H9 (cell line): ENCODE data around the gene CIB4. TPM values are rescaled to one million over a fixed set of nuclear protein-coding genes. Genes with fewer than 3 reads are reported as not detected.

Source experiments
- DNase-seq: peaks from one replicate; pipeline ENCODE4 v3.0.0-alpha.2; 2017
- H2AFZ ChIP-seq: one replicate; pipeline ENCODE4 v1.6.1; 2013; ENCODE audit warnings: mild to moderate bottlenecking, low read length, control low read depth, moderate library complexity
- H2AK5ac ChIP-seq: 2 replicates; pipeline ENCODE4 v1.6.1; 2013; ENCODE audit warnings: low read length, control low read depth, mixed read lengths; ENCODE audit not compliant: insufficient read length
- H2BK120ac ChIP-seq: one replicate; pipeline ENCODE4 v1.6.1; 2013; ENCODE audit warnings: low read depth, mild to moderate bottlenecking, low read length, control low read depth, inconsistent platforms; ENCODE audit not compliant: poor library complexity, severe bottlenecking
- H2BK12ac ChIP-seq: 2 replicates; pipeline ENCODE4 v1.6.1; 2013; ENCODE audit warnings: low read length, control low read depth, mixed read lengths, low read depth; ENCODE audit not compliant: insufficient read length
- H2BK15ac ChIP-seq: 2 replicates; pipeline ENCODE4 v1.6.1; 2013; ENCODE audit warnings: low read depth, low read length, control low read depth
- H2BK20ac ChIP-seq: one replicate; pipeline ENCODE4 v1.6.1; 2013; ENCODE audit warnings: low read depth, mild to moderate bottlenecking, low read length, control low read depth, inconsistent platforms; ENCODE audit not compliant: poor library complexity, severe bottlenecking
- H2BK5ac ChIP-seq: 2 replicates; pipeline ENCODE4 v1.6.1; 2013; ENCODE audit warnings: low read length, control low read depth, mixed read lengths; ENCODE audit not compliant: insufficient read length
- H3K14ac ChIP-seq: 2 replicates; pipeline ENCODE4 v1.6.1; 2013; ENCODE audit warnings: low read length, control low read depth; ENCODE audit not compliant: insufficient read depth
- H3K18ac ChIP-seq: 2 replicates; pipeline ENCODE4 v1.6.1; 2013; ENCODE audit warnings: low read depth, mild to moderate bottlenecking, mixed read lengths, low read length, control low read depth; ENCODE audit not compliant: insufficient read length
- H3K23ac ChIP-seq: 2 replicates; pipeline ENCODE4 v1.6.1; 2013; ENCODE audit warnings: low read length, control low read depth, mixed read lengths, low read depth; ENCODE audit not compliant: insufficient read length
- H3K23me2 ChIP-seq: 2 replicates; pipeline ENCODE4 v1.6.1; 2013; ENCODE audit warnings: low read depth, mild to moderate bottlenecking, mixed read lengths, low read length, control low read depth; ENCODE audit not compliant: insufficient read length, poor library complexity, severe bottlenecking
- H3K27ac ChIP-seq: 2 replicates; pipeline ENCODE4 v1.5.1; 2013; ENCODE audit warnings: low read length, control low read depth, mixed read lengths, low read depth; ENCODE audit not compliant: insufficient read length
- H3K27me3 ChIP-seq: 2 replicates; pipeline ENCODE4 v1.6.1; 2013; ENCODE audit warnings: low read length, control low read depth, inconsistent platforms; ENCODE audit not compliant: insufficient read depth
- H3K4ac ChIP-seq: 2 replicates; pipeline ENCODE4 v1.6.1; 2013; ENCODE audit warnings: low read depth, mild to moderate bottlenecking, control low read depth, inconsistent platforms, low read length, moderate library complexity
- H3K4me1 ChIP-seq: 2 replicates; pipeline ENCODE4 v1.6.1; 2013; ENCODE audit warnings: low read length, control low read depth, inconsistent platforms; ENCODE audit not compliant: insufficient read depth
- H3K4me2 ChIP-seq: 2 replicates; pipeline ENCODE4 v1.6.1; 2013; ENCODE audit warnings: low read length, control low read depth, mixed read lengths; ENCODE audit not compliant: insufficient read length, insufficient read depth
- H3K56ac ChIP-seq: 2 replicates; pipeline ENCODE4 v1.6.1; 2013; ENCODE audit warnings: low read depth, mild to moderate bottlenecking, mixed read lengths, low read length, control low read depth; ENCODE audit not compliant: insufficient read length
- H3K79me1 ChIP-seq: 2 replicates; pipeline ENCODE4 v1.6.1; 2013; ENCODE audit warnings: low read depth, mild to moderate bottlenecking, moderate library complexity, low read length, control low read depth, inconsistent platforms; ENCODE audit not compliant: insufficient read depth, poor library complexity, severe bottlenecking
- H3K79me2 ChIP-seq: 2 replicates; pipeline ENCODE4 v1.6.1; 2013; ENCODE audit warnings: low read length, control low read depth, inconsistent platforms; ENCODE audit not compliant: insufficient read depth
- H3K9ac ChIP-seq: 2 replicates; pipeline ENCODE4 v1.6.1; 2013; ENCODE audit warnings: low read length, control low read depth, mixed read lengths; ENCODE audit not compliant: insufficient read length; ENCODE audit errors: extremely low read depth
- H3K9me3 ChIP-seq: one replicate; pipeline ENCODE4 v1.6.1; 2013; ENCODE audit warnings: low read depth, low read length, inconsistent platforms; ENCODE audit not compliant: control insufficient read depth
- H3T11ph ChIP-seq: one replicate; pipeline ENCODE4 v1.6.1; 2013; ENCODE audit warnings: mild to moderate bottlenecking, low read length, control low read depth, inconsistent platforms
- H4K20me1 ChIP-seq: one replicate; pipeline ENCODE4 v1.6.1; 2013; ENCODE audit not compliant: control insufficient read depth, insufficient read length, insufficient read depth
- H4K5ac ChIP-seq: 2 replicates; pipeline ENCODE4 v1.6.1; 2013; ENCODE audit warnings: low read depth, mild to moderate bottlenecking, mixed read lengths, low read length, control low read depth; ENCODE audit not compliant: insufficient read length
- H4K8ac ChIP-seq: replicated peaks from 2 replicates; pipeline ENCODE4 v1.6.1; 2013; ENCODE audit warnings: low read length, control low read depth, mixed read lengths, low read depth; ENCODE audit not compliant: insufficient read length
- H4K91ac ChIP-seq: 2 replicates; pipeline ENCODE4 v1.6.1; 2013; ENCODE audit warnings: low read depth, mild to moderate bottlenecking, moderate library complexity, mixed read lengths, low read length, control low read depth; ENCODE audit not compliant: insufficient read length
- H3K27ac Mint-ChIP-seq, 3 experiments: 2 replicates in 2 of 3; 3 replicates in 1 of 3; pipeline ENCODE4 v1.8.0; 2020 to 2021; ENCODE audit warnings: mixed read lengths in 3 of 3, mild to moderate bottlenecking in 1 of 3, moderate library complexity in 1 of 3
- H3K27me3 Mint-ChIP-seq: 2 replicates; pipeline ENCODE4 v1.8.0; 2021; ENCODE audit warnings: low read depth, mild to moderate bottlenecking, moderate library complexity, mixed read lengths
- H3K36me3 Mint-ChIP-seq, 3 experiments: 2 replicates in 2 of 3; 3 replicates in 1 of 3; pipeline ENCODE4 v1.8.0; 2020 to 2021; ENCODE audit warnings: low read depth in 3 of 3, mixed read lengths in 3 of 3; ENCODE audit not compliant: insufficient read depth in 1 of 3
- H3K4me1 Mint-ChIP-seq, 2 experiments: 2 replicates each; pipeline ENCODE4 v1.8.0; 2020; ENCODE audit warnings: mixed read lengths in 2 of 2
- H3K4me3 Mint-ChIP-seq, 2 experiments: 2 replicates in 1 of 2; 3 replicates in 1 of 2; pipeline ENCODE4 v1.8.0; 2020 to 2021; ENCODE audit warnings: mild to moderate bottlenecking in 2 of 2, mixed read lengths in 2 of 2, moderate library complexity in 1 of 2
- H3K9me3 Mint-ChIP-seq, 2 experiments: 2 replicates in 1 of 2; 3 replicates in 1 of 2; pipeline ENCODE4 v1.8.0; 2020; ENCODE audit warnings: mild to moderate bottlenecking in 2 of 2, mixed read lengths in 2 of 2, moderate library complexity in 1 of 2
- CTCF ChIP-seq: fragments of 200-600 bp; sonication (generic); conservative IDR thresholded peaks from 3 replicates; pipeline ENCODE4 v1.8.0; 2021; ENCODE audit warnings: antibody characterized with exemption, mild to moderate bottlenecking
- WGBS: extraction: QIAGEN DNeasy Blood & Tissue Kit; methylation state at CpG from one replicate; pipeline ENCODE4 v1.1.7; 2013; ENCODE audit warnings: missing lambda C conversion rate, low lambda C conversion rate, mixed read lengths; ENCODE audit not compliant: insufficient read length; ENCODE audit errors: extremely low coverage; 5-methylcytosine and 5-hydroxymethylcytosine counted together
- total RNA-seq: library from RNA; stranded (reverse); gene quantifications from 2 replicates; pipeline ENCODE4 v1.2.1, GENCODE V29; 2021

The CIB4 gene
- total RNA-seq, 1 experiment from 2014 or later: not detected

GRCh38 chr2:26651470-26651771, 10.3 kb upstream of the CIB4 start:
- Histone ChIP-seq H2BK15ac (no peak overlapping the region), H3K18ac (no peak overlapping the region), H2BK20ac (no peak overlapping the region), H3K27ac (no peak overlapping the region), H4K8ac (no peak overlapping the region), H3K27me3 (no peaks in the 10 kb centered on the region), H3K4ac (no peak overlapping the region), H3K9me3 (no peaks in the 10 kb centered on the region), H3T11ph (no peak overlapping the region), H3K79me1 (no peaks in the 10 kb centered on the region), H3K9ac (no peak overlapping the region), H3K79me2 (no peaks in the 10 kb centered on the region), H3K56ac (no peak overlapping the region), H2BK5ac (no peak overlapping the region), H2BK12ac (no peak overlapping the region), H4K5ac (no peak overlapping the region), H2BK120ac (no peak overlapping the region), H3K14ac (no peak overlapping the region), H3K23ac (no peak overlapping the region), H2AFZ (no peak overlapping the region), H3K4me1 (peaks cover 6% of the 10 kb centered on the region; the same call in 1 of the 2 replicates), H3K23me2 (no peaks in the 10 kb centered on the region), H3K4me2 (no peak overlapping the region), H4K20me1 (no peaks in the 10 kb centered on the region), H4K91ac (no peak overlapping the region), H2AK5ac (no peak overlapping the region)
- Mint-ChIP-seq H3K27me3 (peaks cover 26% of the 10 kb centered on the region), H3K36me3 (no peaks in the 10 kb centered on the region), H3K4me3 (no peak overlapping the region), H3K9me3 (peaks cover 0 to 3% of the 10 kb centered on the region in 2 experiments; a peak in 1 of 5 replicates), H3K27ac (no peak overlapping the region), H3K4me1 (peaks cover 30 to 45% of the 10 kb centered on the region in 2 experiments)
- DNase-seq: no peak
- no CpG with 5 or more reads among the region's 7 CpGs for WGBS
- no peak for TF ChIP-seq CTCF
